Stimulated activated naive CD4-positive, alpha-beta T cell (primary cell): ENCODE results near the gene TMIE.
A peak's percentile ranks its signal among the peaks of the same experiment; 100 is the strongest.
"Not testable (repeated sequence)": the region's sequence is repeated elsewhere in the genome, so short reads cannot be mapped to it uniquely, and the experiment has no call there.

Source experiments
- DNase-seq, 6 experiments: peaks; one replicate each; lab custom pipeline; 2025; lab: John Stamatoyannopoulos, UW

TMIE gene

DNA sequence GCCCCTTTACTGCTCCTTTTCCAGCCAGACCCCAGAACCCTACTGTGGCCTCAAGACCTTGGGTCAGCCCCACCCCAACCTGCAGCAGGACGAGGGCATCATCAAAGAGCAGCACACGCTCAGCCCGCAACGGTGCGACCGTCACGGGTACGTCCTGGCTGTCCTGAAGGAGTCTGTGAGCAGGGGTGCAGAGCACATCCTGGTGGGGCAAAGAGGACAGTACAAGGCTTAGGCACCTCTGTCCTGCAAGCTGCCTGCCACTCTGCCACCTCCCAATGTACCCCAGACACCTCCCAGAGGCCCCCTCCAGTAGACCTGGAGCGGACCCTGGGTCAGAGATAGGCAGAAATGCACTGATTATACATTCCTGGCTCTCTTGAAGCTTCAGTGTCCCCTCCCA lies 15.7 kb upstream of the TMIE start:
- DNase-seq: no peak

DNA sequence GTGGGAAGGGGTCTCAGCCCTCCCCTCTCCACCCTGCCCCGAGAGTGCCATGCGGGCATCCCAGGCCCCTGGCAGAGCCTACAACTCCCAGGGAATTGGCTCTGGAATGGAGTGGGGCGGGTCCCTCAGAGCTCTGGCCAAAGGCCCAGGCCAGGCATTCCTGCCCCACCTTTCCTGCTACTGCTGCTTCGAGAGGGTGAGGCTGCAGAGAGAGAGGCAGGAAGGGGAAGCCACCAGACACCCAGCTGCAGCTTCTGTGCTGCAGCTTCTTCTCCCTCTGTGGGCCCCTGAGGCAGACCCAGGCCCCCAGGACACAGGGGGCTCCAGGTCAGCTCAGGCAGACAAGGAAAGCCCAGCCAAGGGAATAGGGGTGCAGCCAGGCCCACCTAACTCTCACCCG lies 10.4 kb upstream of the TMIE start:
- peak in 1 of 6 experiments; percentile 16 for DNase-seq

DNA sequence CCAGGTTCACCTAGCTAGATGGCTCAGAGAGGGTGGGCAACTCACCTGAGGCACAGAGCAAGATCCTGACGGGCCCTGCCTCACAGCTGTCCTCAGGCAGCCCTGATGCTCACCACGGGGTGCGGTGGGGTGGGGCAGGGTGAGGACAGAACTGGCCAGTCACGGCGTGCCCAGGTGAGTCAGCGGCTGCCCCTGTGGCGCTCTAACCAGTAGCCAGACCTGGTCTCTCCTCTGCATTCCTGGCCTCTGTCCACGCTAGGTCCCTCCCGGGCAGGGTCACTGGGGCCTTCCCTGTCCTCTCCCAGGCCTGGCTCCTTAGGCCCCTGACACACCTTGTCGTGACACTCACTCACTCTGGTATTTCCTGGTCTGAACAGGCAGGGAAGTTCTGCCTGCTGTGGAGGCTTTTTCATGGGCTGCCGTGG lies 8.6 kb upstream of the TMIE start:
- peak in 1 of 6 experiments; percentile 47 for DNase-seq

DNA sequence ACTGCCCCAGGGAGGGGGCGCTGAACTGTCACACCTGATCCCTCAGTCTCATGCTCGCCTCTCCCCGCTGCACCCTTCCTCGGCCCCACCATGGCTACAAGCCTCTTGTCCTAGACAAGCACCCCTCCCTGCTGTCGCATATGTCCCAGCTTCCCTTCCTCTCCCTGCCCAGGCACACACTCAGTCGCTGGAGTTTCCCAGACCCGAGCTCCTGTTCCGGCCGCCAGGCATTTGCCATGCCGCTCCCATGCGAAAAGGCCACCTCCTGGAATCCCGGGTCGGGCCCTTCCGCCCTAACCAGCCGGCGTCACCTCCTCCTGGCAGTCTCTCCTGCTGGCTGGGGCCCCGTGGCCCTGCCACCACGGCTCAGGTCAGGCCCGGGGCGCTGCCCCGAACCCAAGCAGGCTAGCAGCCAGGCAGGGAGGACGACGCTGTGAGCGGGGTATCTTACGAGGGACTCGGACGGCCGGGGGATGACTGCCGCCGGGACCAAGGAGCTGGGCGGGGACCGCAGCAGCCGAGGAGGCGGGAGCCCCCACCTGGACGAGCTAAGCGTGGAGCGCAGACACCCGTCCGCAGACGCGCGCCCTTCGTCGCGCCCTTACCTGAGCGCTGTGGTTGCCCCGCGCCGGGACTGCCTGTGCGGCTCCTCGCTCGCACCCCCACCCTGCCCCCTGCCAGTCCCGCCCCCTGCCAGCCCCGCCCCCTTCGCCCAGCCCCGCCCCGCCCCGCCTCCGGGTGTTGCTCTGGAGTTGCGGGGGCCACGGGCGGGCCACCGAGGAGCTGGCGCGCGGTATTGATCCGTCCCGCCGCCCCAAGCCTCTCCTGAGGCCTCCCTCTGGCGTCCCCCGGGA lies 7.9 kb upstream of the TMIE start, which contains the start of gene ALS2CL:
ALS2CL (minus strand) TSS at position 642 of the 854 bp plus-strand sequence. CDS start 4,239 bp downstream, outside the sequence.
- DNase-seq: peak; percentile 57 to 81 (median 78)

DNA sequence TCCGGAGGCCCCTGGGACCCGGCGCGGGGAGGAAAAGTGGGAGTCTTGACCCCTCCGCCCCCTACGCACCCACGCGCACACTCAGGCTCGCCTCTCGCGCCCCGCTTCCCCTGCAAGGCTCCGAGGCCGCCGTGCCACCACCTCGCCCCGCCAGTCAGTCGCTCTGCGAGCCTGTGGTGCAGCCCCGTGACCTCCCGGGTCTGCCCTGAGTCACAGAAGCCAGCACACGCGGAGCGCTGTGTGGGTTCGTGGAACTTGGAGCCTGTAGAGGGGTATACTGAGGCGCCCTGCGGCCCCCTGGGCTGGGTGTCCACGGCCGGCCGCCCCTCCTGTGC lies 7.3 kb upstream of the TMIE start:
- peak in 1 of 6 experiments; percentile 44 for DNase-seq

DNA sequence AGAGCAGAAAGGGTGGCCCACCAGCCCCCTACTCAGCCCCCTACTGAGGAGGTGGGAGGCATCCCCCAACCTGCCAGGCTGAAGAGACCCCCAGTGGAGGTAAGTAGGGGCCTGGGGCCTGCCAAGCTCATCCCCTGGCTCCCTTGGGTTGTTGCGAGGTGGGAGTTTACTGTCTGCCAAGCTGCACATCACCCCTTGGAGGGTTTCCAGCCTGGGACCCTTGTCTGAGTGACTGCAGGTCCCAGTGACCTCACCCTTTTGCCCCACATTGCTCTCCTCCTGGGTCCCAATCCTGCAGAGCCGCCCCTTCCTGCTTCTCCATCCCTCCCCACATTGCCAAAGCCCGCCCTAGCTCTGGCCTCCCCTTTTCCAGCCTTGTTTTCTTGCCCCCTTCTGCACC lies 6.7 kb upstream of the TMIE start:
- DNase-seq: no peak

DNA sequence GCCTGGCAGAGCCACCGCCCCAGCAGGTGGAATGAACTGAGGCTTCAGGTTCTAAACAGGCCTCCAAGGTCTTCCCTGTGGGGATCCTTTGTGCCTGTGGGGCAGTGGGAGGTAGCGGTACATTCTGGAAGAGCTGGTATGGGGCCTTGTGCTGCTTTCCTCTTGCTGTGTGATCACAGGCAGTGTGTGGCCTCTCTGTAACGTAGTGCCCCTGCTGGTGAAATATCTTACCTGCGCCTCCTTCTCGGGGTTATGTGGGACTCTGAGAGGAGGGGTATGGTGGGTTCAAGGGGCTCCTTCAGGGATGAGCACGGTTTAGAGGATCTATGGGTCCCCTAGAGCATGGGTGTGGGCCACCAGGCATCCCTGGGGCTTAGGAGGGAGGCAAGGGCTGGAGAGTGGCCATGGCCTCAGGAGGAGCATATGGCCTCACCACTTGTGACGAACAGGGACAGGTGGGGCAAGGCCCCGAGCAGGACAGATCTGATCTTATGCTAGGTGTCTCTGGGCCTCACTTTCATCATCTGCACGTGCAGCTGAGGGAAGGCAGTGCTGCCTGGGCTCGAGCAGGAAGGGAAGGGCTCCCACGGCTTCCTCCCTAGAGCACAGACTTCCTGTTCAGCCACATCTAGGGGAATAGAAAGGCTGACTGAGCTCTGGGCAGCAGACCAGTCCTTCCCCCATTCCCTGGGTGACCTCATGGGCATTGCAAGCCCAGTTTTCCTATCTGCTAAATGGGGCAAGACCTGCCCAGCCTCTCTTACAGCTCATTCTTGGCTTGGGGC lies 5.8 kb upstream of the TMIE start:
- peak in 4 of 6 experiments; percentile 21 to 67 (median 38) for DNase-seq

DNA sequence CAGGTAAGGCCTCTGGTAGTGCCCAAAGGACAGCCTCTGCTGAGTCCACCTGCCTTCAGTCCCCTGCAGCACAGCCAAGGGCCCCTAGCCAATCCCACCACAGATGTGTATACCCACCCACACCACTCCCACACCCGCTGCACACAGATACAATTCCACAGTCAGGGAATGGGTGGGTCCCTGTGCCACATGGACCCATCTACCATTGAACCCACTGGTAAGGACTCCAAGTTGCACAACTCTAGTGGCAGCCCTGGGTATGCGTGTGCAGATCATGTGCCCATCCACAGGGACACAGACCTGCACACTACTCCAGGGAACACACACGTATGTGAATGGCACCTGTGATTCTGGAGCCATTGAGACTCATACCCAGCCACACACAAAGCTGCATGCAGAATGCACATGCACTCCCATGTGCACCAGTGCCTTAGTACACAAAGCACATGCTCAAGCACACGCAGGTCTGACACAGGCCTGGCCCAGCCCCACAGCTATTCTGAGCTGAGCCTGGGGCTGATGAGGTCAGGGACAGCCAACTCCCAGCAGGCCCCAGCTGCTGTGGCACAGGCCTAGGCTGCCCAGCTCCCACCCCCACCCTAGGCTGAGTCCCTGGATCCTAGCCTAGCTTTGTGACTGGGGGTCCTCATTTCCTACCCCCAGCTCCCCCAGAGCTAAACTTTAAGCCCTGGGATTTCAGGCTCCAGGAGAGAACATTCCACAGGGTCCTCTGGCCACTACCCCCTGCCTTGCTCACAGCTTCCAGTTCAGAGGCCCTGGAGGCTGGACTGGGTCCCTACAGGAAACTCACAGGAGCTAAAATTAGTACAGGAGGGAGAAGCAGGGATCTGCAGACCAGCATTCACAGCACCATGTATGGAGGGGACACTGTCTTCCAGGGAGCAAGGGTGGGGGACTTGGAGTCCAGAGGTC lies 5.0 kb upstream of the TMIE start:
- DNase-seq: peak in 2 of 6 experiments; percentile 12 to 53

DNA sequence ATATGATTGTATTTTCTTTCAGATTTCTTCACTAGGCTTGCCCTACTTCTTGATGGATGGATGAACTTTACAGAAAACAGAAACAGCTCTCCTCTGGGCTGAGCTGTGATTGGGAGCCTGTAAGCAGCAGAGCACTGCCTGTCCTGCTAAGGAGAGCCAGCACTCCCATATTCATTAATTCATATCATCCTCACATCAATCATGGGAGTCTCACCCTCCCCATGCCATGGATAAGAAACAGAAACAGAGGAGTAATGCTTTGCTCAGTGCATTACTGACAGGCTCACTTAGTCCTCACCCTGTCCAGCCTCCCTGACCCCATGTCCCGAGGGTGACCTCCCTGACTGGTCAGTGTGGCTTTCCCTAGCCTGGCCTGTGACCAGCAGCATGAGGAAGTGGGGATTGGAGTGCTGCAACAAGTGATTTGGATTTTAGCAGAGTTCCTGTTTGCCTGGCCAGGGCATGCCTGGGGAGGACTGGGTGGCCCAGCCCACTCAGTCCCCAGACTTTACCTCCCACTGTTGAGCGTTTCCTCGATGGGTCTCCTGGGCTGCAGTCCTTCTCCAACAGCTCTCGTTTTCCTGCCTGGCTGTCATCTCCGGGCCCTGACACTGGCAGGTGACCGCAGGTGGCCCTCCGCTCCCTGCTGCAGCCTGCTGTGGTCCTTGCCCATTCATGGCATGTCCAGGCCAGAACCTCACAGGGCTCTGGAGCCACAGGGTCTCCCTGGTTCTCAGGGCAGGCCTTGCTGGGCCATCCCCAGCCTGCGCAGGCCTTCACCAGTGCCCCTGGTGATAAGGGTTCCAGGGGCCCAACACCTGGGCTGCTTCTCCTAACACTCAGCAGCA lies 1.3 kb upstream of the TMIE start:
- no peak for DNase-seq

DNA sequence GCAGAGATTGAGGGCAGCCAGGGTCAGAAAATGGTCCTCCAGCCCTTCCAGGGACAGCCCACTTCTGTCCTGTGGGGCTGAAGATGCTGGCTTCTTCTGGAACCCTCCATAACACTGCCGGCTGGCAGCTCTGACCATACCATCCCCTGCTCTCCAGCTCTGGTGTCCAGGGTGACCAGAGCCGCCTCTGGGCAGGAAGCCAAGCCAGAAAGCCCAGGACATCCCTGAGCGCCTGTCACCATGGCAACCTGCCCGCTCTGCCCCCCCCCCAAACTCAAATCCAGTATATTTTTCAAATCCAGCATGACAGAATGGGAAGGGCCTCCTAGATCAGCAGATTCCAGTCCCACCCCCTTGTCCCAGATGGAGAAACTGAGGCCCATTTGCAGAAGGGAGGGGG lies 420 bp upstream of the TMIE start:
- no peak for DNase-seq

DNA sequence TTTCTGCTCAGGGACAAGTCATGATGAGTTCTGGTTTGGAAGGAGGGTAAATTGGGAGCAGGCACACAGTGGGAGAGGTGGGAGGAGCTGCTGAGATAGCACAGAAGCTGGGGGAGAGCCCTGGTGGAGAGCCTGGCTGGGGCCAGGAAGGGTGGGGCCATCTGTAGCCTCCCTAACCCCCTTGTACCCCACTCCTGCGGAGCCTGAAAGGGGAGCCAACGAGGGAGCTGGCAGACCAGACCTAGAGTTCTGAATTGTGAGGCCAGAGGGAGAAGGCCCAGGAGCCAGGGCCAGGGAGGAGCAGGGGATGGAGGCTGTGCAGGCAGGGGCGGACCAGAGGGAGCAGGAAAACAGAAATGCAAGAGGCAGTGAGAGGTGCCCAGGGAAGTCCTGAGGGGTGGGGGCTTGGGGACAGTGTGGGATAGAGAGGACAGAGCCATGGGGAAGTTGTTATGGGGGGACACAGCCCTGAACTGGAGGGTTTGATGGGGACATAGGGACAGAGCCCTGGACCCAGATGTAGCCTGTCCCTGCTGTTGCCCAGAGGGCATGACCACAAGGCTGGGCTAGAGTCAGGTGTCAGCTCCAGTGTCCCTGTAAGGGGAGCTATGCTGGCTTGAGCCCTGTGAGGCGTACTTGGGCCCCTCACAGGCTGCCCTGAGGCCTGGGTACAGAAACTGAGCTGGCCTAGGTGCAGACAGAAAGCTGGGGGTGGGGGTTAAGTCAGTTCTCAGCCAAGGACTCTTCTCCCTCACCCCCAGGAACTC lies 1.2 kb downstream of the TMIE start:
- no peak for DNase-seq

DNA sequence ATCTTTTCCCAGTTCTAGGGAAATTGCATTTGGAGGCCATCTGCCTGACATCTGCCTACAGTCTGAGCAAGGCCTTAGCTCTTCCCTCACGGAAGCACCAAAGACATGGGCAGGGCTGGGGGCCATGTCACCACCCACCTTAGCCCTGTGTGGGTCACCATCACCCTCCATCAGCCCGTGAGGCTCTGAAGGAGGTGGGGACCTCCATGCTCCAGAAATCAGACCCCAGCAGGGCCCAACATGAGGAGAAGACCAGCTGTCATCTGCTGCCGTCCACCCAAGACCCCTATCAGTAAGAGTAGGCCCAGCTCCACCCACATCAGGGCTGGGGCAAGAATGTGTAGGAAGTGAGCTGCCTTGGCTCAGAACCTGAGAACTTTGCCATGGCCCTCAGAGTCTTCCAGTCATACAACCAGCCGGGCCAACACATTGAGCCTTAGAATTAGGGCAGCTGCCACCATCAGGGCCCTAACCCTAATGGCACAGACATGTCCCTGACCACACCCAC lies 1.9 kb downstream of the TMIE start:
- DNase-seq: no peak

DNA sequence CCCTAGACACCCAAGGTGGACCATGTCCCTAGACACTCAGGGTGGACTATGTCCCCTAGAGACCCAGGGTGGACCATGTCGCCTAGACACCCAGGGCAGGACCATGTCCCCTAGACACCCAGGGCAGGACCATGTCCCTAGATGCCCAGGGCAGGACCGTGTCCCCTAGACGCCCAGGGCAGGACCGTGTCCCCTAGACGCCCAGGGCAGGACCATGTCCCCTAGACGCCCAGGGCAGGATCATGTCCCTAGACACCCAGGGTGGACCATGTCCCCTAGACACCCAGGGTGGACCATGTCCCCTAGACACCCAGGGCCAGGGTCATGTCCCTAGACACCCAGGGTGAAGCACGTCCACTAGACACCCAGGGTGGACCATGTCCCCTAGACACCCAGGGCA lies 3.2 kb downstream of the TMIE start:
- DNase-seq: not testable (repeated sequence)

DNA sequence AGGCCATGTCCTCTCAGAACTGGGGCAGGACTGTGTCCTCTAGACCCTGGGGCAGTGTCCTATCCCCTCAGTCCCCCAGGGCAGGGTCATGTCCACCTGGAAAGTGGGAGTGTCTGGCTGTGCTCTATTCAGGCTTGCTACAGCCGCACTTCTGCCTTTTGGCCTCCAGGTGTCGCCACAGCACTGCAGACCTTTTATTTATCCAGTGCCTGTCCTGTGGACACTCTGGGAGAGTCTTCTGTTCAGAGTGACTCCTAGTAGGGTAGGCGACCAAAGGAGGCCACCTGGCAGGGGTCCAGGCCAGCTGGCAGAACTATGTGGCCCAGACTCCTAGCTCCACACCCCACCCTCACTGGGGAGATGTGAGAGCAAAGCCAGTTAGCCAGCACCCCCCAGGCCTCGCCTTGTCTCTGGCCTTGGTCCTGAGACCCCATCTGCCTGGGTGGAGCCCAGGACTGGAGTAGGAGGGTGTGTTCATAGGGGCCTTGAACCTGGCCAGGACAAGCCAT lies 3.9 kb downstream of the TMIE start:
- DNase-seq: peak; percentile 34 to 74 (median 52)

DNA sequence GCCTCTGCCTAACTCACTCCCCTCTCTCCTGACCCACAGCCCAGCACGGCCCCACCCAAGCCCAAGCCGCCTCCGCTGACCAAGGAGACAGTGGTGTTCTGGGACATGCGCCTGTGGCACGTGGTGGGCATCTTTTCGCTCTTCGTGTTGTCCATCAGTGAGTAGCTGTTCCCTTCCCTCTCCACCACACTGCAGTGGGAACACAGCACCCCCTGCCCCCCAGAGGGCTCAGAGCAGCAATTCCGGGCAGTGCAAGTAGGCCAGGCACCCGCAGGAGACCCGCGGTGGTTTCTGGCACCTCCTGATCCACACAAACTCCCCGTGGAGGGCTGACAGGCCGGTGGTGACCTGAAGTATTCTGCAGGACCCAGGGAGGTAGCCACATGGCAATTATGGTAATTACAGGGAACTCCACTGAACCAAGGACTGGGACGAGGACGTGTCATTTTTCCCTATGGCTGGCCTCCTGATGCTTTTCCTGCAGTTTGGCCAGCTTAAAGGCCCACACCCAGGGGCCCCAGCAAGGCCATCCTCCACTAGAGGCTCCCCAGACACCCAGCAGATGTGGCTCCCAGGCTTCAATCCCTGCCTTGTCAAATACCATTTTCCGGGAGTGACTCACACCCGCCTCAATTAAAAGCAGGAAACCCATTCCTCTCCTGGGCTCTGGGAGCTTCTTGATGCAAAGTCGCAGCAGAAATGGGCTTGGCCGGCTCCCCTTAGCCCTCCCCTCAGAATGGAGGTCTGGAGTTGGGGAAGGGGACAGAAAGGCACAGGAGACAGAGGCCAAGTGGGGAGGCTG lies 4.8 kb downstream of the TMIE start:
- DNase-seq: no peak

DNA sequence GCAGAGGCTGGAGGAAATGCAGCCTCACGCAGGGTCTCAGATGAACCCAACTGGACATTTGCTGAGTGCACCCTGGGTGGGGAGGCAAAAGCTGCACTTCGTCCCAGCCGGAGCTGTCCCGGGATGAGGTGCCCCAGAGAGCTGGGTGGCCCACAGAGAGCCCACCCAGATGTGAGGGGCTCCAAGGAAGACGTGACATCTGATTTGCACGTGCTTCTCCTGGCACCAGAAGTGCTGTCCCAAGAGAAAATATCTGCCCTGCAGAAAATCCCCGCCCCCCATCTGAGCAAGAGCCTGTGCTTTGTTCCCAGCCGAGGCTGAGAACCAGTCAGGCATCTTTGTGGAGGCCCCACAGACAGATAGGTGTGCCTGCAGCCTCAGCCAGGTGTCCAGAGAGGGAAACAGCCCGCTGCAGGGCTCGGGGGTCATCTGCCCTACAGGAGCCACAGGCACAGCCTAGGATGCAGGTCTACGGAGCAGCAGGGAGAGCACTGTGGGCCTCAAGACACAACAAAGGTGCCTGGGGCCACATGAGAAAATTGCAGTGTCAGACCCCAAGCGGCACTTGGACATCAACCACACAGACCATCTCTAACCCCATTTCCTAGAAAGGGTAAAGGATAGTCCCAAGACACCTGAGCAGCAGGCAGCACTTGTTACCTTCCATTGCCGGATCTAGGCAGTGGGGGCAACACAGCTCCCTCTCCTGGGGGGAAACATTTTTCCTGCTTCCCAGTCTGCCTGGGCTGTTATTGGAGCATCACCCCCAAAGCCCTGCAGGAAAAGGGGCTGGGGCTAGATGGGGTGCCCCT lies 5.8 kb downstream of the TMIE start:
- no peak for DNase-seq

DNA sequence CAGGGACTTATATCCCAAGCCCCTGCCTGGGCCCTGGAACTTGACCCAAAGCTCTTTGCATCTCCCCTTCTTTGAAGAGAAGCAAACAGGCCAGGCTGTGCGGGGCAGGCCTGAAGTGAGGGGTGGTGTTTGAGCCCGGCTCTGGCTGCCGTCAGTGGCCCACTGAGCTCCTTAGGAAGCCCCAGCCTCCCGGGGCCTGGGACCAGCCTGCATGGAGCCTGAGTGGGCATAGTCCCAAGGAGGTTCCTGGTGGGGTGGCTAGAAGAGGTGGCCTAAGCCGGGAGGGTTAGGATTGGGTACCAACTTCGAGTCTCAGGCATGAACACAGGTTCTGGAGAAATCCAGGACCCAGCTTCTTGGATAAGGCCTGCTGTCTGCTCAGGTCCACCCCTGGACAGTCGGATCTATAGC lies 6.4 kb downstream of the TMIE start:
- no peak for DNase-seq
